ENCODE results near the gene MOB3B. TPM values are rescaled to one million over a fixed set of nuclear protein-coding genes. Genes with fewer than 3 reads are reported as not detected.

Gene MOB3B
- polyA plus RNA-seq, 1 experiment = 0.38 TPM

- Histone ChIP-seq H3K27me3 (ENCODE audit: control insufficient read depth, insufficient read depth, low read length) (no peaks in the 10 kb centered on the region), H3K9me3 (ENCODE audit: control insufficient read depth, insufficient read depth, low read length) (no peaks in the 10 kb centered on the region), H3K27ac (ENCODE audit: low read depth, low read length) (no peak overlapping the region), H3K4me3 (ENCODE audit: low read depth, low read length) (no peak overlapping the region)
- no peak for TF ChIP-seq CTCF (IDR thresholded peaks at IDR 0.05; ENCODE audit: low read depth, low read length)
- no peak for DNase-seq (ENCODE audit: low read depth, low spot score)
- ChIA-PET CTCF (no interaction called here), POLR2A (no interaction called here)
Measured at GRCh38 chr9:27402626-27403025, 127.0 kb downstream of the MOB3B start.

DNA sequence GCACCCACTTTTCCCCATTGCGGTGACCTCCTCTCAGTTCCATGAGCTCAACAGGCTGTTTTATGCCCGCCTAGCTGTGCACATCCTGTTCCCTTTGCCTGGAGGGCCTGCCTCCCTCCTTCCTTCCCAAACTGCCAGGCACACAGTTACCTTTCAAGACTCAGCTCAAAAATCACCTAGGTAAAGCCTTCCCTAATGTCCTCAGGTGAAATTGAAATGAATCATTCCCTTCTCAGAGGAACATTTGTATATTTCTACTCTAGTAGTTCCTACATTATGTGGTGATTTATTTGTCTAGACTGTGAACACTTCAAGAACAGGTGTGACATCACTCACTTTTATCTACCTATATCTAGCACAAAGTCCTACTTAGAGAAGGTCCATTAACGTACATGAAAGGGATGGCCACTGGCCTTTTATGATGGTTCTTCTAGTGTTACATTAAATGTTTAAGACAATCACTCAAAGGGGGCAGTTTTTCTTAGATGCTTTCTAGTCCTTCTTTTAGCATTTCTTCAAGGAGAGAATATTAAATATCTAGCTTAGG, 129.2 kb downstream of the MOB3B start:
- Histone ChIP-seq H3K27me3 (ENCODE audit: control insufficient read depth, insufficient read depth, low read length) (no peaks in the 10 kb centered on the region), H3K4me3 (ENCODE audit: low read depth, low read length) (no peak overlapping the region), H3K27ac (ENCODE audit: low read depth, low read length) (no peak overlapping the region), H3K9me3 (ENCODE audit: control insufficient read depth, insufficient read depth, low read length) (no peaks in the 10 kb centered on the region)
- CTCF ChIA-PET = no interaction called here
- DNase-seq (ENCODE audit: low read depth, low spot score) = no peak
- no peak for TF ChIP-seq CTCF (IDR thresholded peaks at IDR 0.05; ENCODE audit: low read depth, low read length)
- POLR2A ChIA-PET = no interaction called here

GRCh38 chr9:27398982-27399653, 130.5 kb downstream of the MOB3B start:
- Histone ChIP-seq H3K27me3 (ENCODE audit: control insufficient read depth, insufficient read depth, low read length) (no peaks in the 10 kb centered on the region), H3K9me3 (ENCODE audit: control insufficient read depth, insufficient read depth, low read length) (no peaks in the 10 kb centered on the region), H3K4me3 (ENCODE audit: low read depth, low read length) (no peak overlapping the region), H3K27ac (ENCODE audit: low read depth, low read length) (no peak overlapping the region)
- TF ChIP-seq CTCF (IDR thresholded peaks at IDR 0.05; ENCODE audit: low read depth, low read length) = no peak
- DNase-seq (ENCODE audit: low read depth, low spot score) = no peak
- POLR2A ChIA-PET = no interaction called here
- CTCF ChIA-PET = no interaction called here

- no peak overlapping the region for H3K4me3 ChIP-seq (ENCODE audit: low read depth, low read length)
- ChIA-PET POLR2A (no interaction called here), CTCF (interaction anchor here (0.6 kb wide), 1 partner anchor 64 kb away, joined by 3 read pairs; no protein-coding TSS in a partner anchor)
- TF ChIP-seq CTCF (IDR thresholded peaks at IDR 0.05; ENCODE audit: low read depth, low read length) = no peak
- H3K27me3 ChIP-seq (ENCODE audit: control insufficient read depth, insufficient read depth, low read length) = peaks cover 2% of the 10 kb centered on the region
- H3K9me3 ChIP-seq (ENCODE audit: control insufficient read depth, insufficient read depth, low read length) = no peaks in the 10 kb centered on the region
- H3K27ac ChIP-seq (ENCODE audit: low read depth, low read length) = no peak overlapping the region
- no peak for DNase-seq (ENCODE audit: low read depth, low spot score)
Measured at GRCh38 chr9:27396495-27396894, 133.1 kb downstream of the MOB3B start.

- ChIA-PET CTCF (no interaction called here), POLR2A (no interaction called here)
- peaks cover 2% of the 10 kb centered on the region for H3K27me3 ChIP-seq (ENCODE audit: control insufficient read depth, insufficient read depth, low read length)
- no peak overlapping the region for H3K27ac ChIP-seq (ENCODE audit: low read depth, low read length)
- no peaks in the 10 kb centered on the region for H3K9me3 ChIP-seq (ENCODE audit: control insufficient read depth, insufficient read depth, low read length)
- H3K4me3 ChIP-seq (ENCODE audit: low read depth, low read length) = no peak overlapping the region
- TF ChIP-seq CTCF (IDR thresholded peaks at IDR 0.05; ENCODE audit: low read depth, low read length) = no peak
- no peak for DNase-seq (ENCODE audit: low read depth, low spot score)
Measured at GRCh38 chr9:27395484-27395921, 134.1 kb downstream of the MOB3B start.
